ENCODE data around the gene MACROD2. TPM values are rescaled to one million over a fixed set of nuclear protein-coding genes. Genes with fewer than 3 reads are reported as not detected.

The MACROD2 gene
- total and polyA plus RNA-seq, 4 donors, result 0.66 to 10.5 (median 3.3) TPM

DNA sequence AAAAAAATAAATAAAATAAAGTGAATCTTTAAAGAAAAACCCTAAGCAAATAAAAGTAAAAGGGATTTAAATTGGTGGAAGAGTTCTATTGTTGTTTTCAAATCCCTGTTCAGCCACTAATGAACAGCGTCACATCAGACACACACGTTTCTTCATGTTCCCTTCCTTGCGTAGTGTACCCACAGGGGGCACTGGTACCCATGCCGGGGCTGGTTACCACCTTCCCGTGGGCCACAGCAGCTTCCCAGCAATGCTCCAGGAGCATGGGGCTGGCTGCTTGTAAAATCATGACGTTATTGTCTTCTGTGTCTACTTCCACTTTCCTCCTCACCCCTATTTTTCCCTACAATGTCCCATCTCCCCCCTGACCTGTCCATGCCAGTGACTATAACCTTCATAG, 1589.2 kb downstream of the MACROD2 start (continued):
- TF ChIP-seq, protein P1, sequence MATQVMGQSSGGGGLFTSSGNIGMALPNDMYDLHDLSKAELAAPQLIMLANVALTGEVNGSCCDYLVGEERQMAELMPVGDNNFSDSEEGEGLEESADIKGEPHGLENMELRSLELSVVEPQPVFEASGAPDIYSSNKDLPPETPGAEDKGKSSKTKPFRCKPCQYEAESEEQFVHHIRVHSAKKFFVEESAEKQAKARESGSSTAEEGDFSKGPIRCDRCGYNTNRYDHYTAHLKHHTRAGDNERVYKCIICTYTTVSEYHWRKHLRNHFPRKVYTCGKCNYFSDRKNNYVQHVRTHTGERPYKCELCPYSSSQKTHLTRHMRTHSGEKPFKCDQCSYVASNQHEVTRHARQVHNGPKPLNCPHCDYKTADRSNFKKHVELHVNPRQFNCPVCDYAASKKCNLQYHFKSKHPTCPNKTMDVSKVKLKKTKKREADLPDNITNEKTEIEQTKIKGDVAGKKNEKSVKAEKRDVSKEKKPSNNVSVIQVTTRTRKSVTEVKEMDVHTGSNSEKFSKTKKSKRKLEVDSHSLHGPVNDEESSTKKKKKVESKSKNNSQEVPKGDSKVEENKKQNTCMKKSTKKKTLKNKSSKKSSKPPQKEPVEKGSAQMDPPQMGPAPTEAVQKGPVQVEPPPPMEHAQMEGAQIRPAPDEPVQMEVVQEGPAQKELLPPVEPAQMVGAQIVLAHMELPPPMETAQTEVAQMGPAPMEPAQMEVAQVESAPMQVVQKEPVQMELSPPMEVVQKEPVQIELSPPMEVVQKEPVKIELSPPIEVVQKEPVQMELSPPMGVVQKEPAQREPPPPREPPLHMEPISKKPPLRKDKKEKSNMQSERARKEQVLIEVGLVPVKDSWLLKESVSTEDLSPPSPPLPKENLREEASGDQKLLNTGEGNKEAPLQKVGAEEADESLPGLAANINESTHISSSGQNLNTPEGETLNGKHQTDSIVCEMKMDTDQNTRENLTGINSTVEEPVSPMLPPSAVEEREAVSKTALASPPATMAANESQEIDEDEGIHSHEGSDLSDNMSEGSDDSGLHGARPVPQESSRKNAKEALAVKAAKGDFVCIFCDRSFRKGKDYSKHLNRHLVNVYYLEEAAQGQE (IDR thresholded peaks at IDR 0.05), result no peak
- TF ChIP-seq FOXA1 (IDR thresholded peaks at IDR 0.05), result no peak

GRCh38 chr20:15593081-15593480, 1597.8 kb downstream of the MACROD2 start:
- Histone ChIP-seq H3K27ac (ENCODE audit: low read depth in 1 of 2, low read length in 2 of 2) (no peak overlapping the region), H3K4me3 (ENCODE audit: low read depth in 1 of 3, low read length in 3 of 3) (no peak overlapping the region), H3K4me1 (ENCODE audit: control insufficient read depth in 4 of 4, insufficient read depth in 4 of 4, low read length in 3 of 4) (no peaks in the 10 kb centered on the region), H3K27me3 (ENCODE audit: control insufficient read depth in 4 of 4, insufficient read depth in 4 of 4, low read length in 3 of 4) (no peaks in the 10 kb centered on the region), H3K9me3 (ENCODE audit: control insufficient read depth in 4 of 4, low read length in 3 of 4) (no peaks in the 10 kb centered on the region), H3K36me3 (ENCODE audit: control insufficient read depth in 4 of 4, insufficient read depth in 3 of 4, low read depth in 1 of 4, low read length in 3 of 4) (no peaks in the 10 kb centered on the region), H3K9ac (ENCODE audit: low read depth in 1 of 2, low read length in 2 of 2) (no peak overlapping the region)
- 70% methylated on average over 4 of the region's 4 CpGs for WGBS
- no peak for DNase-seq (ENCODE audit: low spot score)
- TF ChIP-seq TAF1 (conservative IDR thresholded peaks at IDR 0.05) (no peak), NR2F2 (IDR thresholded peaks at IDR 0.05) (no peak), SP1 (IDR thresholded peaks at IDR 0.05) (no peak), ZBTB33 (IDR thresholded peaks at IDR 0.05) (no peak), HNF4G (IDR thresholded peaks at IDR 0.05) (no peak), FOXA1 (IDR thresholded peaks at IDR 0.05) (no peak), EGR1 (IDR thresholded peaks at IDR 0.05; ENCODE audit: low read depth in 2 of 2) (no peak), GABPA (IDR thresholded peaks at IDR 0.05 in 1 of 2, conservative IDR thresholded peaks at IDR 0.05 in 1 of 2) (no peak), YY1 (IDR thresholded peaks at IDR 0.05) (no peak), FOXA2 (IDR thresholded peaks at IDR 0.05) (no peak), HNF4A (conservative IDR thresholded peaks at IDR 0.05) (no peak)
- TF ChIP-seq, protein P2, sequence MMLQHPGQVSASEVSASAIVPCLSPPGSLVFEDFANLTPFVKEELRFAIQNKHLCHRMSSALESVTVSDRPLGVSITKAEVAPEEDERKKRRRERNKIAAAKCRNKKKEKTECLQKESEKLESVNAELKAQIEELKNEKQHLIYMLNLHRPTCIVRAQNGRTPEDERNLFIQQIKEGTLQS (IDR thresholded peaks at IDR 0.05), result no peak
- TF ChIP-seq, protein P1 (IDR thresholded peaks at IDR 0.05), result no peak

All from liver (tissue), 9 donors.